HG03354 (cell line): ENCODE results near the gene ARL8A.
"Not testable (repeated sequence)": the region's sequence is repeated elsewhere in the genome, so short reads cannot be mapped to it uniquely, and the experiment has no call there.

Source experiments
- ATAC-seq: cut with Tn5 transposase; IDR thresholded peaks from one replicate; pipeline ENCODE4 v1.9.1; 2021; ENCODE audit warnings: mild to moderate bottlenecking; ENCODE audit not compliant: unreplicated experiment, poor library complexity, severe bottlenecking

Gene ARL8A

GRCh38 chr1:202123336-202123813 is 21.2 kb downstream of the ARL8A start:
- ATAC-seq: no peak

- ATAC-seq: no peak
Observed at GRCh38 chr1:202122639-202123335, 21.8 kb downstream of the ARL8A start, which contains the start of gene GPR37L1. TSS of gene GPR37L1 (plus strand) at chr1:202122917. CDS start at chr1:202122964, 47 bp downstream.

DNA sequence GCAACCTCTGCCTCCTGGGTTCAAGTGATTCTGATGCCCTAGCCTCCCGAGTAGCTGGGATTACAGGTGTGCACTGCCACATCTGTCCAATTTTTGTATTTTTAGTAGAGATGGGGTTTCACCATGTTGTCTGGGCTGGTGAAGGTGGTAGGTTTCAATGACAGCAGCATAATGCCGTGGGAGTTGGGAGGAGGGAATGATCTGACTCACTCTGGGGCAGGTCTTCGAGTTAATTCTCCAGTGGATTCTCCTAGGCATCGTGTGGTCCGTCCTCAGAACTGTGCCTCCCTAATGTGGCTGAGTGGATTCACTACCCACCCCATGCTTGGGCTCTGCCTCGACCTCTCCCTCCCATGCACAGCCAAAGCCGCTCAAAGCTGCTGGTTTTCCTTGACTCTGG is 23.5 kb downstream of the ARL8A start:
- no peak for ATAC-seq

DNA sequence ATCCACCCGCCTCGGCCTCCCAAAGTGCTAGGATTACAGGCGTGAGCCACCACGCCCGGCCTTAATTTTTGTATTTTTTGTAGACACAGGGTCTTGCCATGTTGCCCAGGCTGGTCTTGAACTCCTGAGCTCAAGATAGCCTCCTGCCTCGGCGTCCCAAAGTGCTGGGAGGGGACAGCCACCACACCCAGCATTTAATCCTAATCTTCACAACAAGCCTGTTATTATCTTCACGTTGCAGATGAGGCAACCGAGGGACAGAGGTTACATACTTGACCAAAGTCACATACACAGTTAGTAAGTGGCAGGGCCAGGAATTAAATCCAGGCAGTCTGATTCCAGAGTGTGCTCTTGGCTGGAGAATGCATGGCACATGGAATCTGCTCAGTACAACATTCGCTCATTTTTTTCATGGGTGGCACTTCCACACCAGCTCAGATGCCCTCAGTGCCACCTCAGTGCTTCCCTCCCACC is 26.6 kb downstream of the ARL8A start:
- ATAC-seq: no peak

DNA sequence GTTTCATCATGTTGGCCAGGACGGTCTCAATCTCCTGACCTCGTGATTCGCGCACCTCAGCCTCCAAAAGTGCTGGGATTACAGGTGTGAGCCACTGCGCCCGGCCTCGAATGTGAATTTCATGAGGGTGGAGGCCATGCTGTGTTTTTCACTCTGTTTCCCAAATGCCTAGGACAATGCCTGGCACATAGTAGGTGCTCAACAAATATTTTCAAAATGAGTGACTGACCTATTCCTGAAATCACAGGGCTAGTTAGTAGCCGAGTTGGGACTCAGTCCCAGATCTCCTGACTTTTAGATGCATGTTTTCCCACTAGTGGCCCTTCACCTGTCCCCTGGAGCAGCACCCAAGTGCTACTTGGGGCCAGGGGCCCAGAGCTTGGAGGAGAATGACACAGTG is 28.2 kb downstream of the ARL8A start:
- no peak for ATAC-seq

DNA sequence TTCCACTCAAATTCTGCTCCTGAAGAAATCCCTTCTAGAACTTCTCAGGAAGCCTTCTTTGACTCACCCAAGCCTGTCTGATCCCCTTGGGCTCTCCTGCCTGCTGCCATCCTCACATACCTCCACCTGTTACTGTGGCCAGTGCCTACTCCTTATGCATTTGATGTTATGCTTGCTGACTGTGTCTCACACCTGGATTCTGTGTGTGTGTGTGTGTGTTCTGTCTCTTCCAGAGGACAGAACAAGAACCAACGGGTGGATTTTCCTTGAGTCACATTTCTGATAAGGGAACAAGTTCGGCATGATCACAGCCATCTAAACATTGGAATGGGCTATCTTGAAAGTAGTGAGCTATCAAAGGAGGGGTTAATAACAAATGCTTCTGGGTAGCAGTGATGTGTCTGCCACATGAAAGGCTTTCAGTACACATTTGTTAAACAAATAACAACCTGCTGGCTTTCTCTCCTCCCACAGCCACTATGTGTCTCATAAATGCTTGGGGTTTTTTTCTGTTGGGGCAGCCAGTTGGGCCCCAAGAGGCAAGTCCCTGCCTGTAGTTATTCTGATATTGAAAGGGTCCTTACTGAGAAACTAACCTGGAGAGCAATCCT is 30.7 kb downstream of the ARL8A start:
- ATAC-seq: no peak

DNA sequence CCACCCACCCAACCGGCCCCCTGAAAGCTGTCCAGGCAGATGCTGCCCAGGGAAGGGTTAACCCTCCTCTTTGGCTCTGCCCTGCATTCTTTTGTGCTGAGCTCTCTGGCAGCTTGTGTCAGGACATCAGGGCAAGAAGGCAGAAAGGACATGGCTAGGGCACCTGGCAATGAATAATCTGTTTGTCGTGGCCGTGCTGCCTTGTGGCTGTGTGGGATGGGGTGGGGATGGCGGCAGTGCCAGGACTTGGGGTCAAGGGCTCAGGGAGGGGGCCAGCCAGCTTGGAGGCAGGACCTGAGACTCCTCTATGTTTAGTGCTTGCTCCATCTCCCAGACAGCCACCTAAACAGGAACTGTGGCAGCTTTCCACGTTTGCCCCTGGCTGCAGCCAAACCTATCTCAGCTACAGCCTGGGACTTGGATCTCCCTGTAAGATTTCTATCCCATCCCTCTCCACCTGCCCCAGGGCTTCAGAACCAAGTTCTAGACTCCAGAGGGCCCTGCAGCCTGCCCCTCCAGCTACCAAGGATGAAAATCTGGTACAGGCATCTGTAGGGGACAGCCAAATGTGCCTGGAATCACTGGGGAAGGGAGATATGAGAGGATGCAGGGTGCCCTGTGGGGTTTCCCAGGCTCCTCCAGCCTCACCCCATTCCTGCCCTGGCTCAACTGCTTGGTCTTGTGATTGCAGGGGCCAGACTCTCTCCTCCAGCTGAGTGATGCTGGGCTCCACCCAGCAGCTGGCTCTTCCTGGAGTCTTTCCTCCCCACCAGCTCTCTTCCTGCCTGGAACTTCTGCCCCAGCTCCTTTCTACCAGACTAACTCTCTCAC is 31.5 kb downstream of the ARL8A start:
- ATAC-seq: no peak

DNA sequence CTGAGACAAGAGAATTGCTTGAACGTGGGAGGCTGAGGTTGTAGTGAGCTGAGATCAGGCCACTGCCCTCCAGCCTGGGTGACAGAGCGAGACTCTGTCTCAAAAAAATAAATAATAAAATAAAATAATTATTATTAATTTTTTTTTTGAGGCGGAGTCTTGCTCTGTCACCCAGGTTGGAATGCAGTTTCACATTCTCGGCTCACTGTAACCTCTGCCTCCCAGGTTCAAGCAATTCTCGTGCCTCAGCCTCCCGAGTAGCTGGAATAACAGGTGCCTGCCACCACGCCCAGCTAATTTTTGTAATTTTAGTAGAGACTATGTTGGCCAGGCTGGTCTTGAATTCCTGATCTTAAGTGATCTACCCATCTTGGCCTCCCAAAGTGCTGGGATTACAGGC is 32.9 kb downstream of the ARL8A start:
- not testable (repeated sequence) for ATAC-seq

DNA sequence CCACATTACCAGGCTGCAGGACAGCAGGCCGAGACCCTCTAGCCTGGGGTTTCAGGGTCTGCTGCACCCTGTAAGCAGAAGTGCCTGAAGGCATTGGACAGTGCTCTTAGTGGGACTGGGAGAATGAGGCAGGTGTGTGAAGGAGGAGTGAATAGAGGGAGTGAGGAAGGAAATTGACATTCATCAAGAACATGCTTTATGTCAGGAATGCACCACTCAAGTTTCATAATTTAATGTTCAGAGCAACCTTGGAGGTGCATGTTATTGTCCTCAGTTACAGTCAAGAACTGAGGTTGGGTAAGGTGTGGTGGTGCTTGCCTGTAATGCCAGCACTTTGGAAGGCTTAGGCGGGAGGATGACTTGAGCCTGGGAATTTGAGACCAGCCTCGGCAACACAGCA is 33.6 kb downstream of the ARL8A start:
- no peak for ATAC-seq

DNA sequence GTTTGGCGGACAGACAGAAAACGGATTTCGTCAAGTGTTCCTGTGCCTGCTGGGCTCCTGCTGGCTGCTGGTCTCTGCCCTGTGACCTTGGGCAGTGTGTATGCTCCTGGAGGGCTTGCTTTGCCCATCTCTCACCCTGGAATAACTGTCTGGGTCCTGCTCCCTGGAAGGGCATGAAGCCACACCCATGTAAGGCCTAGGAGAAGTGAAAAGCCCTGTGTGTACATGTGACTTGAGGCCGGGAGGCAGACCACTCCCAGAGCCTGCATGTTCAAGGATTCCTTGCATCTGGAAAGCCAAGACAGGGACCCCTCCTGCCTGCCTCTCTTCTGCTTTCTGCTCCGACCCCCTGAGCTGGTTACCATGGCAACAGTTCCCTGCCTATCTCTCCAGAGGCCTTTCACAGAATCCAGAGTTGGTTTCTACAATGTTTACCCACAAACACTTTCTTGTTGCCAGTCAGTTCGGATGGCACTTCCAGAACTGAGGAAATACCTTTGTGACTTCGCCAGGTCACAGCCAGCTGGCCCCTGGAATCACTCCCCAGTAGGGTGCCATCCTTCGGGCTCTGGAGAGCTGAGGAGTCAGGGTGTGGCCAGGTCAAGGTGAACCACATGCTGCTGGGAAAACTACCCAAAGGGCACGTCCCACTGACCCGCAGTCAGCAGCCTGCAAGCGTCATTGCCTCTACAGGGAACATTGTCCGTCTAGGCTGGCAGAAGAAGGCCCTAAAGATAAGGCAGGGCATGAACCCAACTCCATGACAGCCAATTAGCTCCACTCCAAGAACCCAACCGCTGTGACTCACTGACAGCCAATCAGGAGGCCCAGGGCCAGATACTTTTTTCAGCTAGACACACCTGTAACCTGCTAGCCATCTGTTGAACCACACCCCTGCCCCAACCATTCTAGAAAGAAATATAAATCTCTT is 36.5 kb downstream of the ARL8A start:
- no peak for ATAC-seq

GRCh38 chr1:202107321-202107761 is 37.2 kb downstream of the ARL8A start:
- no peak for ATAC-seq

DNA sequence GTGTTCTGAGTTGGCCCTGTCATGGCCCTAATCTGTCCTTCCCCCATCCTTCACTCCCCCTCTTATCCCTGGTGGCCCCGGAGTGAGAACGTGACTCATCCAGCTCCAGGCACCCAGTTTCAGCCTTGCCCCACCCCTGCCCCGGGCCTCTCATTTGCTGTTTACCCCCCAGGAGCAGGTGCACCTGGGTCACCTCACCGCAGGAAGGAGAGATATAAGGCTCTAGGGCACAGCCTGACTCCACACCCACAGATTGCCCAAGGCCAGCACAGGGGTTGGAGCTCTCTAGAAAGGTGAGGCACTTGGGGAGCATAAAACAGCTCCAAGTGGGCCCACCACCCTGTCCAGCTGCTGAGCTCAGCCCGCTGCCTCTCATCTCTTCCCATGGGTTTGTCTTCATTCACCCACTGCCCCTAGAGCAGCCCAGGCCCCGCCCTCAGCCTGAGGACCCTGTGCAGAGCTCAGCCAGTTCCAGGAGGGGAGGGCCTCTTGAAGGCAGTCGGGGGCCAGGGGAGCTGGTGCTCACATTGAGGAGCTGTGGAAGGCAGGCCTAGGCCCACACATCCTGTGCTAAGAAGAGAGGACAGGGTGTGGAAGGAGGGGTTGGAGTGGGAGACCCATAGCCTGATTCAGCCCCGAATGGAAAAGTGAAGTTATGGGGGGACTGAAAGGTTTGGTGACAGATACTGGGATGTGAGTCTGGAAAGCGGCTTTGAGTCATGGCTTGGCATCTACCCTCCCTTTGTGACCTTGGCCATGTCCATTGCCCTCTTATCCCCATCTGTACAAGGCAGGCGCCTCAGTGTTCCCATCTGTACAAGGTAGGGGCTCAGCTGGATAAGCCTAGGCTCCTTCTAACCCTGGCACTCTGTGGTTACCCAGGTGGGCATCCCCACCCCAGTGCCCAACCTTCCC is 37.9 kb downstream of the ARL8A start:
- no peak for ATAC-seq

DNA sequence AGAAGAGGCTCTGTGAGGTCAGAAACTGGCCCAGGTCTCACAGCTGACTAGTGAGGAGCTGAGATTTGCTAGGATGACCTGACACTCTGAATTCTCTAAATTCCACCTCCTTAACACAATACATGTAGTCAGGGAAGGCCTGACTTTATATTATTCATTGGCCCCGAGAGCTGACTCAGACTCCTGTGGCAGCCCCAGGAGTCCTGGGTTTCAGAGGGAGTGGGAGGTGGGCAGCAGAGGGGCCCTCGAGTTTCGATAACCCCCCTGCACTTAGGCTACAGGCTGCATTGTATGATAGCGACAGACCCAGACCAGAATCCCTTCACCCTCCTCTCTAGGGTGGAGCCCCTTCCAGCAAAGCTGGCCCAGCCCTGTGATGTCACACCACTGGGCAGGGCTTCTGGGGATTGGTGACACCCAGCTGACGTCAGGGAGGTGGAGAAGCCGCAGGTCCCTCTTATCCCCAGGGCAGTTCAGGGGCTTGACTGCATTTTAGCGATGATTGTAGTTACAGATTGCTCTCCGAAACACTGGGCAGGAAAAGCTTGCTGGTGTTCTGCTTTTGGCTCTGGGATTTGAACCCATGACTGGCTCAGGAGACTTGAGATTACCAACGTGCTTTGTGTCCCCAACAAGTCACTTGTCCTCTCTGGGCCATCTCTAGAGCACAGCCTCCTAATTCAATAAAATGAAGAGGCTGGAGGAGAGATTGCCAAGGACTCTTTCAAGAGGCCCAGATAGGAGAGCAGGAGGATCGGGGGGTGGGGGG is 38.8 kb downstream of the ARL8A start:
- no peak for ATAC-seq

GRCh38 chr1:202104073-202104472 is 40.5 kb downstream of the ARL8A start:
- no peak for ATAC-seq

GRCh38 chr1:202101184-202101583 is 43.4 kb downstream of the ARL8A start:
- ATAC-seq: no peak

GRCh38 chr1:202093858-202094257 is 50.7 kb downstream of the ARL8A start:
- ATAC-seq: no peak

GRCh38 chr1:202090994-202091393 is 53.5 kb downstream of the ARL8A start:
- ATAC-seq: no peak

DNA sequence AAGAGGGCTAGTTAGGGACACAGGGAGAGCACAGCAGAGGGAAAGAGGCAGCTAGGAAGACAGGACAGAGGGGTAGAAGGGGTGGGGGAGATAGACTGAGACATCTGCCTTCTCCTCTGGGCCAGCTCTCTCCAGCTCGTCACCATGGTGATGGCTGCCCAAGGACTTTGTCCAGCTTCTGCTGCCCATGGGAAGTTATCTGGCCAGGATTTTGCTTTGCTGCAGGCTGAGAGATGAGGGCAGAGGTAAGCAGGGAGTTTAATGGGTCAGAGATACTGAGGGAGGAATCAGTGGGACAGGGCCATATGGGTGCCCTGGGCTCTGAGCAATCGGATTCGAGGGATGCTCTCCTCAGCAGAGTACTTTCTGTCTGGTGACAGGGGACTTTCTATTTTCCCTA is 56.3 kb downstream of the ARL8A start:
- ATAC-seq: no peak
